HepG2 (cell line): ENCODE results near the gene MNT. TPM values are rescaled to one million over a fixed set of nuclear protein-coding genes. Genes with fewer than 3 reads are reported as not detected.

Experiments used
- ATAC-seq: fragments of 200-7000 bp; cut with Tn5 transposase; 3 replicates; pipeline ENCODE4 v1.9.1; 2020; ENCODE audit warnings: mild to moderate bottlenecking, moderate library complexity
- BruUV-seq: library from RNA; stranded (reverse); fragments of 400-500 nt; replicated peaks from 2 replicates; lab custom pipeline; 2021; lab: Mats Ljungman, UMichigan
- CTCF ChIA-PET: fragments of 300-600 bp; formaldehyde crosslinking; extraction: SDS; loops from one replicate; lab custom pipeline; 2021; ENCODE audit warnings: low total read pairs, inconsistent platforms, low intra/inter-chr PET ratio; lab: Yijun Ruan, JAX
- POLR2A ChIA-PET: fragments of 350-600 bp; sonication (Branson Sonifier 250); formaldehyde crosslinking; loops from one replicate; lab custom pipeline; 2020; ENCODE audit warnings: antibody characterized with exemption, inconsistent platforms; lab: Yijun Ruan, JAX
- DNase-seq: peaks from one replicate; pipeline ENCODE4 v3.0.0-alpha.2; 2015; ENCODE audit warnings: low spot score
- FAIRE-seq: peaks from 3 replicates; lab custom pipeline; 2011; peaks lifted over from hg19 to GRCh38; lab: Jason Lieb, UNC
- H2AFZ ChIP-seq: one replicate; pipeline ENCODE4 v1.6.1; 2011; ENCODE audit warnings: low read length, inconsistent platforms
- H3K27ac ChIP-seq: fragments of 300-600 bp; 3 replicates; pipeline ENCODE4 v1.8.0; 2011; ENCODE audit warnings: mixed run types, mild to moderate bottlenecking, mixed read lengths, low read length, inconsistent platforms; ENCODE audit not compliant: insufficient read depth; ENCODE audit errors: extremely low read length
- H3K27me3 ChIP-seq, 2 experiments: fragments of 200-600 bp in 1 of 2; 2 replicates in 1 of 2; 3 replicates in 1 of 2; pipeline versions ENCODE4 v1.6.0 to v1.8.0; 2011; ENCODE audit warnings: low read length in 2 of 2, mild to moderate bottlenecking in 2 of 2, moderate library complexity in 2 of 2, inconsistent platforms in 1 of 2; ENCODE audit not compliant: insufficient read depth in 2 of 2, control insufficient read depth in 1 of 2
- H3K36me3 ChIP-seq, 2 experiments: fragments of 200-600 bp in 1 of 2; replicated peaks in 1 of 2; 2 replicates in 1 of 2; 3 replicates in 1 of 2; pipeline versions ENCODE4 v1.5.1 to v1.8.0; 2011; ENCODE audit warnings: low read length in 2 of 2, inconsistent platforms in 1 of 2; ENCODE audit not compliant: insufficient read depth in 2 of 2, control insufficient read depth in 1 of 2
- H3K4me1 ChIP-seq: 2 replicates; pipeline ENCODE4 v1.5.1; 2012; ENCODE audit warnings: low read length, inconsistent platforms; ENCODE audit not compliant: insufficient read depth
- H3K4me2 ChIP-seq: 2 replicates; pipeline ENCODE4 v1.6.0; 2011; ENCODE audit warnings: low read depth, low read length, inconsistent platforms
- H3K4me3 ChIP-seq, 3 experiments: fragments of 200-600 bp in 1 of 3; sonication (generic), shearing (Covaris generic) in 1 of 3; replicated peaks in 1 of 3; 2 replicates each; pipeline ENCODE4 v1.5.1; 2011 to 2016; ENCODE audit warnings: low read length in 3 of 3, inconsistent platforms in 2 of 3, low read depth in 2 of 3, mild to moderate bottlenecking in 2 of 3, control low read depth in 1 of 3, mixed read lengths in 1 of 3; ENCODE audit not compliant: insufficient read depth in 1 of 3
- H3K79me2 ChIP-seq: one replicate; pipeline ENCODE4 v1.6.1; 2011; ENCODE audit warnings: low read length, inconsistent platforms; ENCODE audit not compliant: insufficient read depth
- H3K9ac ChIP-seq: 2 replicates; pipeline ENCODE4 v1.6.0; 2011; ENCODE audit warnings: mild to moderate bottlenecking, low read depth, low read length, inconsistent platforms; ENCODE audit not compliant: insufficient read depth
- H3K9me3 ChIP-seq: 2 replicates; pipeline ENCODE4 v1.5.1; 2012; ENCODE audit warnings: mild to moderate bottlenecking, low read length
- H4K20me1 ChIP-seq: 2 replicates; pipeline ENCODE4 v1.6.0; 2011; ENCODE audit warnings: inconsistent platforms, mild to moderate bottlenecking, low read length, moderate library complexity; ENCODE audit not compliant: insufficient read depth
- ATF5 ChIP-seq: sonication (generic); formaldehyde crosslinking; IDR thresholded peaks from 2 replicates; pipeline ENCODE4 v1.4.0; 2020; ENCODE audit warnings: mild to moderate bottlenecking, low read depth, missing genetic modification reagents
- MIER2 ChIP-seq: IDR thresholded peaks from 2 replicates; pipeline ENCODE4 v1.6.1; 2016; ENCODE audit warnings: missing biosample characterization, missing genetic modification reagents
- NFE2L2 ChIP-seq: fragments of 150-350 bp; IDR thresholded peaks from 2 replicates; pipeline ENCODE4 v1.6.1; 2014; ENCODE audit warnings: low read length
- STAG1 ChIP-seq: sonication (generic); formaldehyde crosslinking; IDR thresholded peaks from 2 replicates; pipeline ENCODE4 v1.4.0; 2020; ENCODE audit warnings: missing genetic modification reagents
- TERF1 ChIP-seq: sonication (generic); formaldehyde crosslinking; IDR thresholded peaks from 2 replicates; pipeline ENCODE4 v1.8.0; 2022; ENCODE audit warnings: mild to moderate bottlenecking, missing genetic modification reagents, moderate library complexity
- ZFP36 ChIP-seq: fragments of 150-350 bp; IDR thresholded peaks from 2 replicates; pipeline ENCODE4 v1.6.1; 2018; ENCODE audit warnings: borderline replicate concordance, low read length, low read depth; ENCODE audit not compliant: partially characterized antibody
- WGBS: methylation state at CpG from one replicate; pipeline ENCODE4 v1.1.6; 2017; ENCODE audit warnings: low lambda C conversion rate; 5-methylcytosine and 5-hydroxymethylcytosine counted together
- in situ Hi-C: cut with HindIII; loops from 2 replicates; pipeline ENCODE4 v1.10.0; 2017; ENCODE audit warnings: low pct_unique_long_range_greater_than_20kb; ENCODE audit not compliant: extremely low pct_ligation_motif_present
- intact Hi-C: fragments of 100-400 bp; cut with micrococcal nuclease; formaldehyde crosslinking; loops from one replicate; pipeline ENCODE4 v1.10.0; 2022; ENCODE audit not compliant: unreplicated experiment
- polyA plus RNA-seq, 8 experiments: library from polyadenylated mRNA; depleted of rRNA in 3 of 8; stranded (reverse) in 7 of 8; unstranded in 1 of 8; fragments of >200 nt; fragmentation: Illumina TruSeq in 4 of 8; extraction: Trizol in 4 of 8; gene quantifications; 2 replicates each; pipeline versions ENCODE4 v1.2.1 to v1.2.3, GENCODE V29; 2011 to 2016; ENCODE audit warnings: low read depth in 4 of 8, missing spikeins in 1 of 8, mixed read lengths in 1 of 8; ENCODE audit not compliant: insufficient read depth in 1 of 8
- total RNA-seq, 5 experiments: library from RNA; depleted of rRNA; stranded (reverse); fragments of >200 nt; fragmentation: Illumina TruSeq; extraction: Trizol; gene quantifications; 2 replicates each; pipeline ENCODE4 v1.2.3, GENCODE V29; 2016; ENCODE audit warnings: low read depth in 1 of 5
- TF ChIP-seq, protein P1 (sequence below): sonication (generic); formaldehyde crosslinking; IDR thresholded peaks from 2 replicates; pipeline ENCODE4 v1.5.0; 2020; ENCODE audit warnings: mild to moderate bottlenecking, missing genetic modification reagents, borderline replicate concordance

Gene MNT
- total and polyA plus RNA-seq, 2 of the 13 experiments (the other 11 are each of a cell fraction or from before 2014, with no cell fraction given), result 2.1 to 3.5 TPM

DNA sequence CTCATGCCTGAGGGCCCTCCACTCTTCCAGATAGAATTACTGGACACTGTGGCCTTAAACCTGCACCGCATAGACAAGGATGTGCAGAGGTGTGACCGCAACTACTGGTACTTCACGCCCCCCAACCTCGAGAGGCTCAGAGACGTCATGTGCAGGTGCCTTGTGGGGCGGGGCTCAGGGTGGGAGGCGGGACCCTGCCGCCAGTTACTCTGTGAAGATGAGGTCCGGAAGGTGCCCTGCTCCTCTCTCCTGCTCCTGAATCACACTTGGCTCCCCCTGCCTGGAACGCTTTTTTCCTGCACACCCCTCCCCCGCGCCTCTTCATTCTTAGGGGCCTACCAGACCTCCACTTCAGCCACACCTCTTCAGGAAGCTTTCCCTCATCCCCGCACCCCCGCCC is 24.8 kb downstream of the MNT start:
- H3K4me1 ChIP-seq, result no peaks in the 10 kb centered on the region
- ChIA-PET CTCF (no interaction called here), POLR2A (no interaction called here)
- TF ChIP-seq ZFP36, result no peak
- TF ChIP-seq ATF5, result no peak
- TF ChIP-seq, protein P1, sequence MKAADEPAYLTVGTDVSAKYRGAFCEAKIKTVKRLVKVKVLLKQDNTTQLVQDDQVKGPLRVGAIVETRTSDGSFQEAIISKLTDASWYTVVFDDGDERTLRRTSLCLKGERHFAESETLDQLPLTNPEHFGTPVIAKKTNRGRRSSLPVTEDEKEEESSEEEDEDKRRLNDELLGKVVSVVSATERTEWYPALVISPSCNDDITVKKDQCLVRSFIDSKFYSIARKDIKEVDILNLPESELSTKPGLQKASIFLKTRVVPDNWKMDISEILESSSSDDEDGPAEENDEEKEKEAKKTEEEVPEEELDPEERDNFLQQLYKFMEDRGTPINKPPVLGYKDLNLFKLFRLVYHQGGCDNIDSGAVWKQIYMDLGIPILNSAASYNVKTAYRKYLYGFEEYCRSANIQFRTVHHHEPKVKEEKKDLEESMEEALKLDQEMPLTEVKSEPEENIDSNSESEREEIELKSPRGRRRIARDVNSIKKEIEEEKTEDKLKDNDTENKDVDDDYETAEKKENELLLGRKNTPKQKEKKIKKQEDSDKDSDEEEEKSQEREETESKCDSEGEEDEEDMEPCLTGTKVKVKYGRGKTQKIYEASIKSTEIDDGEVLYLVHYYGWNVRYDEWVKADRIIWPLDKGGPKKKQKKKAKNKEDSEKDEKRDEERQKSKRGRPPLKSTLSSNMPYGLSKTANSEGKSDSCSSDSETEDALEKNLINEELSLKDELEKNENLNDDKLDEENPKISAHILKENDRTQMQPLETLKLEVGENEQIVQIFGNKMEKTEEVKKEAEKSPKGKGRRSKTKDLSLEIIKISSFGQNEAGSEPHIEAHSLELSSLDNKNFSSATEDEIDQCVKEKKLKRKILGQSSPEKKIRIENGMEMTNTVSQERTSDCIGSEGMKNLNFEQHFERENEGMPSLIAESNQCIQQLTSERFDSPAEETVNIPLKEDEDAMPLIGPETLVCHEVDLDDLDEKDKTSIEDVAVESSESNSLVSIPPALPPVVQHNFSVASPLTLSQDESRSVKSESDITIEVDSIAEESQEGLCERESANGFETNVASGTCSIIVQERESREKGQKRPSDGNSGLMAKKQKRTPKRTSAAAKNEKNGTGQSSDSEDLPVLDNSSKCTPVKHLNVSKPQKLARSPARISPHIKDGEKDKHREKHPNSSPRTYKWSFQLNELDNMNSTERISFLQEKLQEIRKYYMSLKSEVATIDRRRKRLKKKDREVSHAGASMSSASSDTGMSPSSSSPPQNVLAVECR, result no peak
- no peak for TF ChIP-seq STAG1 (CRISPR knock-in tag)
- TF ChIP-seq MIER2 (CRISPR knock-in tag), result no peak
- no peak for TF ChIP-seq TERF1 (CRISPR knock-in tag)
- TF ChIP-seq NFE2L2, result no peak
- no peak overlapping the region for H3K4me3 ChIP-seq
- H3K27me3 ChIP-seq, result no peaks in the 10 kb centered on the region
- no peaks in the 10 kb centered on the region for H4K20me1 ChIP-seq
- H2AFZ ChIP-seq, result no peak overlapping the region
- H3K36me3 ChIP-seq, result peaks cover 9 to 14% of the 10 kb centered on the region in 2 experiments; a peak in 3 of 5 replicates
- in situ Hi-C loops (loop anchor here (5.0 kb wide), 1 partner anchor 36 kb away; no protein-coding TSS in a partner anchor), intact Hi-C loops (no loop called here)
- FAIRE-seq (no peak), ATAC-seq (no peak), DNase-seq (no peak)
- H3K27ac ChIP-seq, result no peak overlapping the region
- H3K9me3 ChIP-seq, result no peaks in the 10 kb centered on the region
- H3K4me2 ChIP-seq, result no peak overlapping the region
- 98% methylated on average over 7 of the region's 14 CpGs for WGBS
- no TSS peak for BruUV-seq
- no peaks in the 10 kb centered on the region for H3K79me2 ChIP-seq
- H3K9ac ChIP-seq, result no peak overlapping the region
